Naive thymus-derived CD8-positive, alpha-beta T cell (primary cell): Measurements from ENCODE around the gene PXYLP1. TPM values are rescaled to one million over a fixed set of nuclear protein-coding genes. Genes with fewer than 3 reads are reported as not detected.
A peak's percentile ranks its signal among the peaks of the same experiment; 100 is the strongest.

Experiments
- ATAC-seq, 2 donors: fragments of 150-1000 bp; cut with Tn5 transposase in 1 of 2; sonication (Bioruptor Pico), chemical (Tn5 transposase) in 1 of 2; 1 replicate in 1 of 2; 2 replicates in 1 of 2; pipeline ENCODE4 v1.10.0; 2021; ENCODE audit warnings: mild to moderate bottlenecking in 2 of 2, moderate library complexity in 2 of 2
- POLR2A ChIA-PET: fragments of 350-600 bp; sonication (Branson Sonifier 250); formaldehyde crosslinking; loops from one replicate; lab custom pipeline; 2021; ENCODE audit warnings: antibody characterized with exemption; lab: Charles Lee
- DNase-seq, 10 donors: peaks; one replicate each; pipeline versions ENCODE4 v3.0.0 to v3.0.0-alpha.2; 2020 to 2022
- H3K27ac Mint-ChIP-seq, 10 donors: one replicate each; pipeline ENCODE4 v1.8.0; 2020 to 2022; ENCODE audit warnings: mild to moderate bottlenecking in 10 of 10, mixed read lengths in 10 of 10, moderate library complexity in 4 of 10, inconsistent platforms in 1 of 10
- H3K27me3 Mint-ChIP-seq, 5 donors: one replicate each; pipeline ENCODE4 v1.8.0; 2021 to 2022; ENCODE audit warnings: mixed read lengths in 5 of 5
- H3K36me3 Mint-ChIP-seq, 3 donors: one replicate each; pipeline ENCODE4 v1.8.0; 2020 to 2022; ENCODE audit warnings: mixed read lengths in 3 of 3, mild to moderate bottlenecking in 2 of 3, inconsistent platforms in 1 of 3
- H3K4me1 Mint-ChIP-seq, 4 donors: one replicate each; pipeline ENCODE4 v1.8.0; 2021 to 2022; ENCODE audit warnings: mixed read lengths in 4 of 4
- H3K4me3 Mint-ChIP-seq, 10 donors: one replicate each; pipeline ENCODE4 v1.8.0; 2020 to 2022; ENCODE audit warnings: mild to moderate bottlenecking in 10 of 10, mixed read lengths in 10 of 10, moderate library complexity in 6 of 10, inconsistent platforms in 1 of 10
- H3K9me3 Mint-ChIP-seq, 9 donors: one replicate each; pipeline ENCODE4 v1.8.0; 2020 to 2022; ENCODE audit warnings: mixed read lengths in 9 of 9, mild to moderate bottlenecking in 3 of 9, inconsistent platforms in 1 of 9, moderate library complexity in 1 of 9
- polyA plus RNA-seq, 3 donors: library from polyadenylated mRNA; unstranded; fragments of 300-500 nt; fragmentation: Illumina TruSeq; gene quantifications; one replicate each; pipeline ENCODE4 v1.2.3, GENCODE V29; 2021
- total RNA-seq, 8 experiments: library from RNA in 2 of 8; stranded (reverse) in 2 of 8; gene quantifications; one replicate each; pipeline ENCODE4 v1.2.3 and lab custom pipeline; 2021 to 2026

Gene PXYLP1
- total and polyA plus RNA-seq, 5 experiments from 2014 or later: 9.9 to 36.9 (median 18.3) TPM

DNA sequence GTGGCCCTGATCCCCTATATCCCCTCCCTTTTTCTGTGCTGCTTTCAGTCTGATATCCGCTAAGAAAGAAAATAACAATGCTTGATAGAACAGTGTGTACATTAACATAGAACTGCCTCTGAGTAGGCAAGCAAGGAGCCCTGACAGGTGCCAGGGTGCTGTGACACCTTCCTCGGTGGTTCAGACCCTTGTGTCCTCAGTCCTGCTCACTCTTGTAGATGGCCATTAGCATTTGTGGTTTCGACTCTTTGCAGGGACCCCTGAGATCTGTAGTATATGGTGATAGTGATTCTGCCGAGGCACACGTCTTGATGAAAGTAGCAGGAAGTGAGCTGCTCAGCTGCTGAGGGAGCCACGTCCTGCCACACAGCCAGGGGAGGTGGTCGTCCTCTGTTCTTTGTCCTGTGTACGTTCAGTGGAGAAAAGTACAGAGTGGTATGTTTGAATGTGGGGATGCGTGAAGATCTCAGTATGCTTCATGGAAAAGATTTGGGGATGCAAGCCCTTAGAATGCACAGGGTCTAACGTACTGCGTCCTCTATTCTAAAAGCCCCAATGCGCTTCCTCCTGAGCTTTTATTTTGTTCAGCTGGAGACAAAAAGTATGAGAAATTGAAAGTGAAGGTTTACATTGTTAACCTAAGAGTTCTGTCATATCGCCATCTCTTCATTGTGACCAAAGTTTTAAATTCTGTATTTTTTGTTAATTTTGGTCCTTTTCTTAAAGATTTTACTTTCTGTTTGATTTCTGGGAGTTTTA lies 35.4 kb downstream of the PXYLP1 start:
- Mint-ChIP-seq H3K27ac (peak overlapping the region; percentile 94 to 99 (median 98)), H3K9me3 (no peaks in the 10 kb centered on the region), H3K27me3 (no peaks in the 10 kb centered on the region), H3K4me1 (peaks cover 36 to 71% (median 48%) of the 10 kb centered on the region in 4 donors), H3K36me3 (peaks cover 0 to 20% (median 13%) of the 10 kb centered on the region in 3 donors), H3K4me3 (peak overlapping the region; percentile 81 to 96 (median 92))
- POLR2A ChIA-PET: interaction anchor here (0.7 to 12.3 kb wide), 30 partner anchors 8 to 1744 kb away, joined by 3 to 425 read pairs (median 5); partner anchors contain the start of genes PXYLP1, RASA2 and SLC25A36
- DNase-seq: peak; percentile 7 to 83 (median 42)
- peak; percentile 87 to 88 for ATAC-seq

DNA sequence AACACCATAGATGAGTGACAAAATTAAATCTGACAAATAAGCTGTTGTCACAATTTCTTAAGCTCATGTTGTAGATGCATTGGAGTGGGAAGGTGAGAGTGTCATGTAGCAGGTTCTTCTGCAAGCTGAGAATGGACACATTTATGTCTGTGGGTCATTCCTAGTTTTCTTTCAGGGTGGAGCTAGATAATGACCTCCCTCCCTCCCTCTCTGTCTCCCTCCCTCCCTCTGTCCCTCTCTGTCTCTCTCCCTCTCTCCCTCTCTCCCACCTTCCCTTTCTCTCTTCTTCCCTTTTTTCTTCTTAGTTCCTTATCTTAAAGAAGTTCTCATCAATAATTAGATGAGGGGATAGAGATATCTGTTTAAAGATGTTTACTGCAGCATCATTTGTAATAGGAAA lies 36.0 kb downstream of the PXYLP1 start:
- H3K9me3 Mint-ChIP-seq: no peaks in the 10 kb centered on the region
- DNase-seq: no peak
- peaks cover 0 to 15% (median 9%) of the 10 kb centered on the region in 3 donors for H3K36me3 Mint-ChIP-seq
- ATAC-seq: no peak
- peak overlapping the region; percentile 94 to 99 (median 98) for H3K27ac Mint-ChIP-seq
- POLR2A ChIA-PET: interaction anchor here (1.1 to 12.3 kb wide), 17 partner anchors 9 to 326 kb away, joined by 3 to 425 read pairs (median 12); partner anchors contain the start of genes PXYLP1, RASA2 and SLC25A36
- no peaks in the 10 kb centered on the region for H3K27me3 Mint-ChIP-seq
- peaks cover 35 to 70% (median 47%) of the 10 kb centered on the region in 4 donors for H3K4me1 Mint-ChIP-seq
- peak overlapping the region; percentile 81 to 96 (median 92) for H3K4me3 Mint-ChIP-seq

DNA sequence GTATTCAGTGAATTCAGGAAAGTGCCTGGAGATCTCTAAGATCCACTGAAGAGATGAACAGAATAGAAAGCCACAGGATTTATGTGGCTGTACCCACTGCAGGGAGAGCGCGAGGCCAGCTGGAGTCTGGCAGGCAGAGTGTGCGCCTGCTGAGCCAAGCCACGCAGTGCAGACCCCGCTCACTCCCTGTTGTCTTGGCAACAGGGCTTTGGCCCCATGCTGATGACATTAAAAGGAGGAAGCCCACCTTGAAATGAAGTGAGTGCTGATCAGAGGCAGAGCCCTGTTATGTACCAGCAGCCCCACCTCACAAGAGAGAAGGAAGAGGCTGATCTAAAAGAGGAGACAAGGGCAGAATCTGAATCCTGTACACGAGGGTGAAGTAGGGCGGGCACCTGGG lies 36.7 kb downstream of the PXYLP1 start:
- peak overlapping the region; percentile 81 to 96 (median 92) for H3K4me3 Mint-ChIP-seq
- H3K9me3 Mint-ChIP-seq: no peaks in the 10 kb centered on the region
- peak overlapping the region; percentile 94 to 99 (median 98) for H3K27ac Mint-ChIP-seq
- POLR2A ChIA-PET: interaction anchor here (0.7 to 12.3 kb wide), 6 partner anchors 9 to 163 kb away, joined by 3 to 425 read pairs (median 32); partner anchors contain the start of gene PXYLP1
- peaks cover 0 to 10% (median 6%) of the 10 kb centered on the region in 3 donors for H3K36me3 Mint-ChIP-seq
- H3K4me1 Mint-ChIP-seq: peaks cover 36 to 75% (median 47%) of the 10 kb centered on the region in 4 donors
- no peaks in the 10 kb centered on the region for H3K27me3 Mint-ChIP-seq
- DNase-seq (peak in 3 of 10 donors; percentile 10 to 41 (median 18)), ATAC-seq (peak in 1 of 2 donors; percentile 20)

DNA sequence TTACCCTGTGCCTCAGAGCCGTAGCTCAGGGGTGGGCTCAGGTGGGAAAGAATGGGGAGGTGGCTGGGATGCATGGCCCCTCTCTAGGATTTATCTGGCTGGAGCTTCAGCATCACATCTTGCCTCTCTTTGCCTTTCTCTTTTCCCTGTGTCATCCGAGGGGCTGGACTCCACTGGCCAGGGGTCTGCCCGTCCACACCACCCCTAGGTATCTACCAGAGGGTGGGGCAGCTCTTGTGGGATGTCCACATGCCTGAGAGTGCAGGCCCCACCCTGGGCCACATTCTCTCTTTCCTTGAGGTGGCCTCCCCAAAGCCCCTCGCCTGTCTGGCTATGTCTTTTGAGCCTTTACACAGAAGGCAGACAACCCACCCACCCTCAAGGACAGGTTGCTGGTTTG lies 37.2 kb downstream of the PXYLP1 start:
- Mint-ChIP-seq H3K27me3 (no peaks in the 10 kb centered on the region), H3K4me3 (peak overlapping the region in 3 of 10 donors; percentile 36 to 83 (median 81)), H3K27ac (peak overlapping the region in 9 of 10 donors; percentile 52 to 99 (median 98)), H3K36me3 (peaks cover 0 to 7% (median 2%) of the 10 kb centered on the region in 3 donors), H3K9me3 (no peaks in the 10 kb centered on the region), H3K4me1 (peaks cover 36 to 76% (median 49%) of the 10 kb centered on the region in 4 donors)
- DNase-seq (no peak), ATAC-seq (no peak)
- POLR2A ChIA-PET: interaction anchor here (0.6 to 12.3 kb wide), 4 partner anchors 10 to 219 kb away, joined by 3 to 425 read pairs (median 4); partner anchors contain the start of gene PXYLP1

DNA sequence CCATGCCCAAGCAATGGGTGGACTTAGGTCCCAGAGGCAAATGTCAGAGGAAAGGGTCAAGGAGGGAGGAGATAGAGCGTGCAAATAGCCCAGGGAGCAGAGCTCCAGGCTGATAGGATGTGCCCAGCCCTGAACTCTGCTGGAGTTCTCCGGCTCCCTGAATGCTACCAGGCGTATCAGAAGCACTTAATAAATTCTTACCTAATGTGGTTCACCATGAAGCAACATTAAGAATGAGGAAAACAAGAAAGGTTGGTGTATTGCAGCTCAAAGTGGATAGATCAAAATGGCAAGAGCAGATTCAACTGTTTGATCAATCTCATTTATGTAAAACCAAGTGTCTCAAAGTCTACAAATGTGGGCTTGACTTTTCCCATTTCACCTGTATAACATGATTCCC lies 38.3 kb downstream of the PXYLP1 start:
- ATAC-seq (no peak), DNase-seq (no peak)
- peaks cover 40 to 82% (median 56%) of the 10 kb centered on the region in 4 donors for H3K4me1 Mint-ChIP-seq
- no peaks in the 10 kb centered on the region for H3K9me3 Mint-ChIP-seq
- H3K36me3 Mint-ChIP-seq: peaks cover 0 to 7% (median 5%) of the 10 kb centered on the region in 3 donors
- POLR2A ChIA-PET: interaction anchor here (1.5 to 12.3 kb wide), 2 partner anchors 23 to 34 kb away, joined by 3 to 425 read pairs; partner anchors contain the start of gene PXYLP1
- H3K4me3 Mint-ChIP-seq: peak overlapping the region in 2 of 10 donors; percentile 12 to 19
- peak overlapping the region in 7 of 10 donors; percentile 59 to 99 (median 88) for H3K27ac Mint-ChIP-seq
- H3K27me3 Mint-ChIP-seq: no peaks in the 10 kb centered on the region

DNA sequence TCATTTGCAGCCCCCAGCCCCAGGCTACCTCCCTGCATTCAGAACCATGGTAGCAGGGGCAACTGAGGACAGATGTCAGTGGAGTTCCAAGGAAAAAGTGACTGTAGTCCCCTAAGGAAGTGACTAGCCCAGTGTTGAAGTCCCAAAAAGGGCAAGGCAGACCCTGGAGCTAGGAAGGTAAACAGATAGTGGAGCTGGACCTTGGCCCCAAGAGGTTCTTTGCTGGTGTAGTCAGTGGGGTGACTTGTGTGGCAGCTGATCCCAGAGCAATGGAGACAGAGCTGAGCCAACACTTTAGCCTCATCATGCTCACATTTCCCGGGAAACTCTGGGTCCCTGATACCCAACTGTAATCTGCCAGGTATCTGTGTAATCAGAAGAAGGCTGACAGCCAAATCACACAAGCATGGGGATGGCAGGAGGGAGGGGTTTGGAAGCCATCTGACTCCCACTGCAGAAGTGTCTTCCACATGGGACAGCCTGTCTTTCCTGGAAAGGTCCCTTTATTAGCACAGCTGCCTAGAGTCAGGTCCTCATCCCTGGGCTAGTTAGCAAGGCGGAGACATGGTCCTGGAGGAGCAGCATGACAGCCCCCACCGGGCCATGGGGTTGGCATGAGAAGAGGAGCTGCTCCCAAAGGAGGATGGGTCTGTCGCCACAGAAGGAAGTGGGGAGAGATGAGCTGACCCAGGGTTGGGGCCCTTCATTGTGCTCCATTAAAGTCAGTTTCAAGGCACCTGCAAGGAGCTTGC lies 39.8 kb downstream of the PXYLP1 start:
- peaks cover 32 to 73% (median 49%) of the 10 kb centered on the region in 4 donors for H3K4me1 Mint-ChIP-seq
- ATAC-seq (no peak), DNase-seq (no peak)
- peaks cover 0 to 8% (median 5%) of the 10 kb centered on the region in 3 donors for H3K36me3 Mint-ChIP-seq
- POLR2A ChIA-PET: interaction anchor here (1.5 to 12.3 kb wide), 2 partner anchors 21 to 35 kb away, joined by 3 to 425 read pairs; partner anchors contain the start of gene PXYLP1
- no peaks in the 10 kb centered on the region for H3K9me3 Mint-ChIP-seq
- no peaks in the 10 kb centered on the region for H3K27me3 Mint-ChIP-seq
- H3K27ac Mint-ChIP-seq: peak overlapping the region in 3 of 10 donors; percentile 18 to 28 (median 24)
- no peak overlapping the region for H3K4me3 Mint-ChIP-seq

DNA sequence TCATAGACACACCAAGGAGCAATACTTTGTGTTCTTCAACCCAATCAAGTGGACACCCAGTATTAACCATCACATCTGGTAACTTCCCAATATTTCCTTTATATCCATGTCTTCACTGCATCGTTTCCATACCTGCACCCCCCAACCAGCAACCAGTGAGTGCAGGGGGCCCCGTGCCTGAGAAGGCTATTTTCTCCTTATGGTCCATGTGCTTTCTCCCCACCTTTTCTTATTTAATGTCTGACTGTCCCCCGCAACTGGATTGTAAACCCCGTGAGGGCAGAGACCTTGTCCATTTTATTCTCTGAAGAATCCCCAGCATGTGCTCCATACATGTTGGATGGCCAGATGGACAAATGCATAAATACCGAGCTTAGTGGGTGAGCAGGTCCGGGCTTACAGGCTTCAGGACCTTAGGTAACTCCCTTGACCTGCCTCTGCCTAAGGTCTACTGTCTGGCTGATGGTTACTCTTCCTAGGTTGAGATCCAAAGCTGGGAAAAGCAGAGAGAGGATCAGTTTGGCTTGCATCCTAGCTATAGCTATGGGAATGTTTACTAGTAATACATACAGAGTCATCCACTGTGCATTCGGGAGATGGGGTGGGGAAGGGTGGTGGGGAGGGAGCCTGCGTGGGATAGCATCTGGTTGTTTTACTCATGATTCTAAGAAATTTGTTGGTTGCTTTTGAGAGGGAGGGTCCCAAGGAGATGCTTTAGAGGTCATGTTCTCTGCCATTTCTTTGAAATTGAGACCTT lies 41.5 kb downstream of the PXYLP1 start:
- peak overlapping the region in 2 of 10 donors; percentile 14 to 53 for H3K27ac Mint-ChIP-seq
- H3K27me3 Mint-ChIP-seq: no peaks in the 10 kb centered on the region
- peaks cover 21 to 64% (median 33%) of the 10 kb centered on the region in 4 donors for H3K4me1 Mint-ChIP-seq
- no peak for ATAC-seq
- DNase-seq: no peak
- peaks cover 0 to 8% (median 5%) of the 10 kb centered on the region in 3 donors for H3K36me3 Mint-ChIP-seq
- POLR2A ChIA-PET: interaction anchor here (12.3 kb wide), 1 partner anchor 37 kb away, joined by 425 read pairs; the partner anchor contains the start of gene PXYLP1
- H3K9me3 Mint-ChIP-seq: no peaks in the 10 kb centered on the region
- H3K4me3 Mint-ChIP-seq: no peak overlapping the region

DNA sequence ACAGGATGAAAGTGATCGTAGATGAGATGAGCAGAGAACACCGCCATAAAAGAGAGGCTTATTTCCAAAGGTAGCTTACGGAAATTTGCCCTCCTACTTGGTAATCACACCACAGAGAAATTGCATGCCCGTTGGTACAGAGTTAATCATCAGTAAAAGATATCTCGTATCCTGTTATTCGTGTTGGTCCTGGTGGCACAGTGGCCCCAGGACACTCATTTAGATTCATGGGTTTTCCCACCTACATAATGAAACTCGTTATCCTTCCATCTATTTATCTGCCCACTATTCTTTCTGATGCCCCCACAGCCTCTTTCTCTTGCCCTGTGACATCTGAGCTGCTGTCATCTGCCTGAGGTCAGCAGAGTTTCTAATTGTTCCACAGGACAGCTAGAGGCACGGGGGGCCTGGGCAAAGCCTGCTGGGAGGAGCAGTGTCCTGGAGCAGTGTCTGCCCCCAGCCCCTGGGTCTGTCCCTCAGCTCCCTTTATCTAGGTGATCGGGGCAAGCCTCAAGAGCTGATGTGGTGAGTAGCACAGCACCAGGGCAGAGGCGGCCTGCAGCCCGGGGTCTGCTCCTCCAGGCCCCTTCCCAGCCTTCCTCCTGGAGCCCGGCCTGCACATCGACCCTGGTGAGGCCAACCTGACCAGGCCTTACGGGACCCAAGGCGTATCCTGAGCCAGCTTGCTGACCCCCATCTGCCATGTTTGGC lies 42.2 kb downstream of the PXYLP1 start:
- no peak for DNase-seq
- POLR2A ChIA-PET: interaction anchor here (12.3 kb wide), 1 partner anchor 38 kb away, joined by 425 read pairs; the partner anchor contains the start of gene PXYLP1
- no peaks in the 10 kb centered on the region for H3K27me3 Mint-ChIP-seq
- peak overlapping the region in 1 of 10 donors; percentile 2 for H3K4me3 Mint-ChIP-seq
- peaks cover 0 to 8% (median 5%) of the 10 kb centered on the region in 3 donors for H3K36me3 Mint-ChIP-seq
- H3K27ac Mint-ChIP-seq: peak overlapping the region in 4 of 10 donors; percentile 59 to 93 (median 77)
- no peak for ATAC-seq
- peaks cover 18 to 61% (median 29%) of the 10 kb centered on the region in 4 donors for H3K4me1 Mint-ChIP-seq
- H3K9me3 Mint-ChIP-seq: no peaks in the 10 kb centered on the region

DNA sequence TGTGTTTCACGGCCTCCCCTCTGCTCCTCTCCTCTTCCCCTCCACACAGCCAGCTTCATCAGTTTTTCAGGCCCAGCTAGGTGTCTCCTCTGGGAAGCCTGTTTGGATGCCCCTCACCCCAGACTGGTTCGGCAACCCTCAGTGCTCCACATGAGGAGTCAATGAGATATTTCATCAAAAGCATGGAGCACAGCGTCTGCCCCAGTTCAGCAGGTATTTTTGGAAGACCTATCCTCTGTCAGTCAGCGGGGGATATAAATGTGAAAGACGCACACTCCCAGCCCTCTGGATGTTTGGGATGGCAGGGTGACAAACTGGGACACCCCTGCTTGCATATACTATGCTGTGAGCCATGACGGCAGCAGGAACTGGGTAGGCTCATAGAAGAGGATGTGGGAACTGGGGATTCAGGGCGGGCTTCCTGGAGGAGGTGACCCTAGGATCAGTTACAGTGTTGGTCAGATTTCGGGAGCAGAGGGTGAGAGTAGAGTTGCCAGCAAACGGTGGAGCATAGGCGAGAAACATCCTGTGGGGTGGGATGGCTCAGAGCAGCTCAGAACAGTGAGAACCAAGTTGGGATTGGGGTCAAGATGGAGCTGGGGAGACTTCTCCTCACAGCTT lies 42.9 kb downstream of the PXYLP1 start:
- DNase-seq (no peak), ATAC-seq (peak in 1 of 2 donors; percentile 5)
- Mint-ChIP-seq H3K4me1 (peaks cover 23 to 61% (median 32%) of the 10 kb centered on the region in 4 donors), H3K36me3 (peaks cover 0 to 12% (median 8%) of the 10 kb centered on the region in 3 donors), H3K9me3 (no peaks in the 10 kb centered on the region), H3K27me3 (no peaks in the 10 kb centered on the region), H3K4me3 (peak overlapping the region in 5 of 10 donors; percentile 1 to 48 (median 18)), H3K27ac (peak overlapping the region; percentile 60 to 93 (median 82))
- POLR2A ChIA-PET: interaction anchor here (12.3 kb wide), 1 partner anchor 38 kb away, joined by 425 read pairs; the partner anchor contains the start of gene PXYLP1

DNA sequence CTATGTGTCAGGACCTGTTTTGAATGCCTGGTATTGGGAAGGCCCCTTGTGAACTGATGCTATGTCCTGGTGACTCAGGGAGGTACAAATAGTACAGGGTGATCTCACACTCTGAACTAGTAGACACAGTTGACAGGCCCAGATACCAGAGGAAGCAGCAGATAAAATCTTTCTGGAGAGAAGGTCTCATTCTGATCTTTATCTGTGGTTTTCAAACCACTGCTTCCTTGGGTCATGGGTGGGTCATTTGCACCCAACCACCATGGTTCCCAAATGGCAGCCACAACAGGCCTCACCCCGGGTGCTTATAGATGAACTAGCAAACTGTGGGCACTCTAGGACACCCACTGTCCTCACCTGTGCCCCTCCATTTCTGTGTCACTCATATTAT lies 43.4 kb downstream of the PXYLP1 start:
- no peaks in the 10 kb centered on the region for H3K9me3 Mint-ChIP-seq
- ATAC-seq (peak in 1 of 2 donors; percentile 25), DNase-seq (no peak)
- POLR2A ChIA-PET: interaction anchor here (12.3 kb wide), 1 partner anchor 39 kb away, joined by 425 read pairs; the partner anchor contains the start of gene PXYLP1
- H3K4me1 Mint-ChIP-seq: peaks cover 20 to 56% (median 30%) of the 10 kb centered on the region in 4 donors
- peak overlapping the region; percentile 43 to 93 (median 72) for H3K27ac Mint-ChIP-seq
- H3K36me3 Mint-ChIP-seq: peaks cover 0 to 17% (median 12%) of the 10 kb centered on the region in 3 donors
- H3K27me3 Mint-ChIP-seq: no peaks in the 10 kb centered on the region
- peak overlapping the region in 5 of 10 donors; percentile 1 to 48 (median 18) for H3K4me3 Mint-ChIP-seq
